Keratinocyte (primary cell): ENCODE results near the gene WFDC2. TPM values are rescaled to one million over a fixed set of nuclear protein-coding genes. Genes with fewer than 3 reads are reported as not detected.
A peak's percentile ranks its signal among the peaks of the same experiment; 100 is the strongest.

Experiments used
- DNase-seq: peaks from one replicate; pipeline ENCODE4 v3.0.0-alpha.2; 2011; ENCODE audit warnings: low read depth, missing footprints, low spot score
- FAIRE-seq: peaks from 2 replicates; lab custom pipeline; 2011; peaks lifted over from hg19 to GRCh38; lab: Jason Lieb, UNC
- H2AFZ ChIP-seq: 2 replicates; pipeline ENCODE4 v1.6.0; 2012; ENCODE audit warnings: low read length, control low read depth, inconsistent platforms; ENCODE audit not compliant: control insufficient read depth
- H3K27ac ChIP-seq: 2 replicates; pipeline ENCODE4 v1.5.1; 2011; ENCODE audit warnings: low read length; ENCODE audit not compliant: control insufficient read depth, insufficient read depth
- H3K27me3 ChIP-seq: 3 replicates; pipeline ENCODE4 v1.6.0; 2011; ENCODE audit warnings: low read length; ENCODE audit not compliant: control insufficient read depth, insufficient read depth; ENCODE audit errors: extremely low read depth
- H3K36me3 ChIP-seq, 2 experiments: 2 replicates in 1 of 2; 3 replicates in 1 of 2; pipeline ENCODE4 v1.5.1; 2011; ENCODE audit warnings: low read length in 2 of 2, mild to moderate bottlenecking in 1 of 2; ENCODE audit not compliant: control insufficient read depth in 2 of 2, insufficient read depth in 2 of 2; ENCODE audit errors: extremely low read depth in 1 of 2
- H3K4me1 ChIP-seq: 3 replicates; pipeline ENCODE4 v1.5.1; 2011; ENCODE audit warnings: low read length; ENCODE audit not compliant: control insufficient read depth, insufficient read depth; ENCODE audit errors: extremely low read depth
- H3K4me2 ChIP-seq: 3 replicates; pipeline ENCODE4 v1.6.0; 2011; ENCODE audit warnings: low read depth, low read length; ENCODE audit not compliant: control insufficient read depth, insufficient read depth; ENCODE audit errors: extremely low read depth
- H3K4me3 ChIP-seq, 3 experiments: fragments of 200-600 bp in 1 of 3; sonication (generic) in 1 of 3; 2 replicates in 2 of 3; 3 replicates in 1 of 3; pipeline ENCODE4 v1.5.1; 2011 to 2016; ENCODE audit warnings: low read length in 3 of 3, mild to moderate bottlenecking in 3 of 3, control low read depth in 2 of 3, inconsistent platforms in 1 of 3, low read depth in 1 of 3, mixed read lengths in 1 of 3, mixed run types in 1 of 3, moderate library complexity in 1 of 3; ENCODE audit not compliant: control insufficient read depth in 2 of 3, insufficient read depth in 2 of 3; ENCODE audit errors: extremely low read depth in 1 of 3
- H3K79me2 ChIP-seq: 2 replicates; pipeline ENCODE4 v1.6.0; 2012; ENCODE audit warnings: low read length; ENCODE audit not compliant: control insufficient read depth, insufficient read depth
- H3K9ac ChIP-seq: 3 replicates; pipeline ENCODE4 v1.6.0; 2011; ENCODE audit warnings: low read length; ENCODE audit not compliant: control insufficient read depth, insufficient read depth; ENCODE audit errors: extremely low read depth
- H3K9me1 ChIP-seq: 3 replicates; pipeline ENCODE4 v1.6.0; 2011; ENCODE audit warnings: low read length; ENCODE audit not compliant: control insufficient read depth, insufficient read depth; ENCODE audit errors: extremely low read depth
- H3K9me3 ChIP-seq: 2 replicates; pipeline ENCODE4 v1.5.1; 2012; ENCODE audit warnings: low read depth, low read length; ENCODE audit not compliant: control insufficient read depth
- H4K20me1 ChIP-seq: 3 replicates; pipeline ENCODE4 v1.6.0; 2011; ENCODE audit warnings: low read length; ENCODE audit not compliant: control insufficient read depth, insufficient read depth; ENCODE audit errors: extremely low read depth
- EZH2 ChIP-seq: IDR thresholded peaks from one replicate; pipeline ENCODE4 v1.6.1; 2012; ENCODE audit warnings: inconsistent platforms, mild to moderate bottlenecking, low read length, moderate library complexity
- dilution Hi-C: fragments of 300-500 bp; cut with MboI; formaldehyde crosslinking; loops from one replicate; pipeline ENCODE4 v1.7.0; 2020; ENCODE audit warnings: low sequenced_read_pairs; ENCODE audit not compliant: extremely low pct_ligation_motif_present
- polyA plus RNA-seq, 5 experiments: library from polyadenylated mRNA; depleted of rRNA in 3 of 5; stranded (reverse) in 3 of 5; stranded (forward) in 1 of 5; unstranded in 1 of 5; fragments of >200 nt; gene quantifications; 1 replicate in 1 of 5; 2 replicates in 3 of 5; 3 replicates in 1 of 5; pipeline versions ENCODE4 v1.2.1 to v1.2.3, GENCODE V29; 2011 to 2012; ENCODE audit warnings: missing spikeins in 2 of 5, low read depth in 1 of 5, low replicate concordance in 1 of 5
- TF ChIP-seq, protein P1 (sequence below), 3 experiments: IDR thresholded peaks in 1 of 3; conservative IDR thresholded peaks in 1 of 3; optimal IDR thresholded peaks in 1 of 3; 2 replicates in 2 of 3; 3 replicates in 1 of 3; pipeline versions ENCODE3 to v1.5.1; 2011; ENCODE audit warnings: low read length in 3 of 3, mild to moderate bottlenecking in 3 of 3, moderate library complexity in 2 of 3, control low read depth in 1 of 3, inconsistent platforms in 1 of 3; ENCODE audit not compliant: insufficient read depth in 2 of 3; ENCODE audit errors: extremely low read depth in 1 of 3

Gene WFDC2
- polyA plus RNA-seq, 1 donor (not counting 4 experiments of a cell fraction or from before 2014, with no cell fraction given), result not detected

GRCh38 chr20:45518282-45518681 is 48.7 kb downstream of the WFDC2 start:
- peaks cover 17% of the 10 kb centered on the region for H3K4me1 ChIP-seq
- no peak overlapping the region for H2AFZ ChIP-seq
- H4K20me1 ChIP-seq, result no peaks in the 10 kb centered on the region
- peak; percentile 35 for DNase-seq
- H3K4me2 ChIP-seq, result peak overlapping the region; percentile 24
- dilution Hi-C loops, result no loop called here
- peak; percentile 93 for FAIRE-seq
- H3K27me3 ChIP-seq, result peaks cover 8% of the 10 kb centered on the region
- no peaks in the 10 kb centered on the region for H3K9me1 ChIP-seq
- H3K79me2 ChIP-seq, result no peaks in the 10 kb centered on the region
- H3K9me3 ChIP-seq, result no peaks in the 10 kb centered on the region
- H3K36me3 ChIP-seq, result no peaks in the 10 kb centered on the region
- TF ChIP-seq, protein P1, sequence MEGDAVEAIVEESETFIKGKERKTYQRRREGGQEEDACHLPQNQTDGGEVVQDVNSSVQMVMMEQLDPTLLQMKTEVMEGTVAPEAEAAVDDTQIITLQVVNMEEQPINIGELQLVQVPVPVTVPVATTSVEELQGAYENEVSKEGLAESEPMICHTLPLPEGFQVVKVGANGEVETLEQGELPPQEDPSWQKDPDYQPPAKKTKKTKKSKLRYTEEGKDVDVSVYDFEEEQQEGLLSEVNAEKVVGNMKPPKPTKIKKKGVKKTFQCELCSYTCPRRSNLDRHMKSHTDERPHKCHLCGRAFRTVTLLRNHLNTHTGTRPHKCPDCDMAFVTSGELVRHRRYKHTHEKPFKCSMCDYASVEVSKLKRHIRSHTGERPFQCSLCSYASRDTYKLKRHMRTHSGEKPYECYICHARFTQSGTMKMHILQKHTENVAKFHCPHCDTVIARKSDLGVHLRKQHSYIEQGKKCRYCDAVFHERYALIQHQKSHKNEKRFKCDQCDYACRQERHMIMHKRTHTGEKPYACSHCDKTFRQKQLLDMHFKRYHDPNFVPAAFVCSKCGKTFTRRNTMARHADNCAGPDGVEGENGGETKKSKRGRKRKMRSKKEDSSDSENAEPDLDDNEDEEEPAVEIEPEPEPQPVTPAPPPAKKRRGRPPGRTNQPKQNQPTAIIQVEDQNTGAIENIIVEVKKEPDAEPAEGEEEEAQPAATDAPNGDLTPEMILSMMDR (optimal IDR thresholded peaks at IDR 0.05 in 1 of 3, IDR thresholded peaks at IDR 0.05 in 1 of 3, conservative IDR thresholded peaks at IDR 0.05 in 1 of 3; ENCODE audit: extremely low read depth in 1 of 3, insufficient read depth in 2 of 3, low read length in 3 of 3), result no peak
- no peak for TF ChIP-seq EZH2
- no peak overlapping the region for H3K9ac ChIP-seq
- H3K27ac ChIP-seq, result peak overlapping the region; percentile 39
- H3K4me3 ChIP-seq, result no peak overlapping the region

- no peak for DNase-seq
- dilution Hi-C loops, result no loop called here
- no peaks in the 10 kb centered on the region for H4K20me1 ChIP-seq
- no peaks in the 10 kb centered on the region for H3K9me1 ChIP-seq
- H2AFZ ChIP-seq, result no peak overlapping the region
- no peaks in the 10 kb centered on the region for H3K79me2 ChIP-seq
- peak; percentile 36 for FAIRE-seq
- TF ChIP-seq, protein P1 (optimal IDR thresholded peaks at IDR 0.05 in 1 of 3, IDR thresholded peaks at IDR 0.05 in 1 of 3, conservative IDR thresholded peaks at IDR 0.05 in 1 of 3; ENCODE audit: extremely low read depth in 1 of 3, insufficient read depth in 2 of 3, low read length in 3 of 3), result no peak
- TF ChIP-seq EZH2, result no peak
- no peak overlapping the region for H3K9ac ChIP-seq
- no peak overlapping the region for H3K4me2 ChIP-seq
- no peaks in the 10 kb centered on the region for H3K36me3 ChIP-seq
- H3K4me3 ChIP-seq, result no peak overlapping the region
- H3K9me3 ChIP-seq, result no peaks in the 10 kb centered on the region
- no peak overlapping the region for H3K27ac ChIP-seq
- no peaks in the 10 kb centered on the region for H3K27me3 ChIP-seq
- H3K4me1 ChIP-seq, result peaks cover 7% of the 10 kb centered on the region
These were observed 54.3 kb downstream of the WFDC2 start for GRCh38 chr20:45523821-45524220.
